K562 (cell line): Measurements from ENCODE around the gene AGTR1. TPM values are rescaled to one million over a fixed set of nuclear protein-coding genes. Genes with fewer than 3 reads are reported as not detected.

Experiments
- ATAC-seq: fragments of 200-7000 bp; cut with Tn5 transposase; 3 replicates; pipeline ENCODE4 v1.9.1; 2020; ENCODE audit warnings: moderate library complexity
- BruUV-seq: library from RNA; stranded (reverse); fragments of 400-500 nt; replicated peaks from 2 replicates; lab custom pipeline; 2021; lab: Mats Ljungman, UMichigan
- CTCF ChIA-PET: fragments of 300-600 bp; formaldehyde crosslinking; extraction: SDS; loops from one replicate; lab custom pipeline; 2021; ENCODE audit warnings: low intra/inter-chr PET ratio; lab: Yijun Ruan, JAX
- POLR2A ChIA-PET: fragments of 300-600, 350-650 bp; sonication (Branson Sonifier 250); formaldehyde crosslinking; extraction: SDS; loops from one replicate; lab custom pipeline; 2021; ENCODE audit warnings: antibody characterized with exemption, inconsistent platforms; lab: Yijun Ruan, JAX
- DNase-seq, 4 experiments: peaks; one replicate each; pipeline versions ENCODE4 v3.0.0 to v3.0.0-alpha.2; 2011 to 2018; ENCODE audit warnings: low spot score in 3 of 4, mixed read lengths in 3 of 4; ENCODE audit errors: extremely low read depth in 1 of 4
- FAIRE-seq: peaks from 2 replicates; lab custom pipeline; 2011; peaks lifted over from hg19 to GRCh38; lab: Jason Lieb, UNC
- H2AFZ ChIP-seq: 2 replicates; pipeline ENCODE4 v1.6.0; 2011; ENCODE audit warnings: low read depth, low read length, control low read depth, inconsistent platforms
- H3K27ac ChIP-seq: fragments of 200-600 bp; 3 replicates; pipeline ENCODE4 v1.8.0; 2011; ENCODE audit warnings: low read depth, mild to moderate bottlenecking, control low read depth, inconsistent platforms, low read length, moderate library complexity, mixed read lengths; ENCODE audit errors: extremely low read depth
- H3K27me3 ChIP-seq, 2 experiments: fragments of 300-600 bp in 1 of 2; 2 replicates in 1 of 2; 3 replicates in 1 of 2; pipeline versions ENCODE4 v1.6.0 to v1.8.0; 2011; ENCODE audit warnings: inconsistent platforms in 2 of 2, low read length in 2 of 2, mild to moderate bottlenecking in 1 of 2, mixed read lengths in 1 of 2, moderate library complexity in 1 of 2; ENCODE audit not compliant: control insufficient read depth in 2 of 2, insufficient read depth in 2 of 2
- H3K36me3 ChIP-seq: fragments of 300-600 bp; 3 replicates; pipeline ENCODE4 v1.8.0; 2011; ENCODE audit warnings: mild to moderate bottlenecking, low read length, inconsistent platforms; ENCODE audit not compliant: control insufficient read depth, insufficient read depth
- H3K4me1 ChIP-seq, 2 experiments: fragments of 200-600 bp in 1 of 2; replicated peaks in 1 of 2; 2 replicates in 1 of 2; 3 replicates in 1 of 2; pipeline versions ENCODE4 v1.5.1 to v1.8.0; 2011; ENCODE audit warnings: inconsistent platforms in 2 of 2, low read length in 2 of 2, mild to moderate bottlenecking in 1 of 2, mixed read lengths in 1 of 2, moderate library complexity in 1 of 2; ENCODE audit not compliant: control insufficient read depth in 2 of 2, insufficient read depth in 2 of 2
- H3K4me2 ChIP-seq: 2 replicates; pipeline ENCODE4 v1.6.1; 2011; ENCODE audit warnings: low read length, control low read depth, inconsistent platforms, mixed read lengths; ENCODE audit not compliant: insufficient read depth
- H3K4me3 ChIP-seq: fragments of 200-600 bp; sonication (generic), shearing (Covaris generic); 2 replicates; pipeline ENCODE4 v1.5.1; 2016; ENCODE audit warnings: control low read depth, inconsistent platforms
- H3K79me2 ChIP-seq: fragments of 200-600 bp; 3 replicates; pipeline ENCODE4 v1.8.0; 2011; ENCODE audit warnings: low read length, inconsistent platforms; ENCODE audit not compliant: control insufficient read depth, insufficient read depth
- H3K9ac ChIP-seq, 2 experiments: 2 replicates each; pipeline versions ENCODE4 v1.6.0 to v1.6.1; 2011; ENCODE audit warnings: low read depth in 2 of 2, low read length in 2 of 2, control low read depth in 1 of 2, inconsistent platforms in 1 of 2, mild to moderate bottlenecking in 1 of 2, mixed read lengths in 1 of 2; ENCODE audit not compliant: insufficient read depth in 1 of 2
- H3K9me1 ChIP-seq: one replicate; pipeline ENCODE4 v1.6.0; 2011; ENCODE audit warnings: inconsistent platforms, mild to moderate bottlenecking, low read length, moderate library complexity; ENCODE audit not compliant: control insufficient read depth, insufficient read depth
- H3K9me3 ChIP-seq: replicated peaks from 2 replicates; pipeline ENCODE4 v1.5.1; 2011; ENCODE audit warnings: low read depth, low read length, inconsistent platforms; ENCODE audit not compliant: control insufficient read depth, insufficient read depth
- H4K20me1 ChIP-seq: replicated peaks from 2 replicates; pipeline ENCODE4 v1.6.1; 2011; ENCODE audit warnings: low read length, inconsistent platforms, mixed read lengths; ENCODE audit not compliant: control insufficient read depth, insufficient read depth
- CEBPB ChIP-seq: fragments of 450-650 bp; IDR thresholded peaks from 2 replicates; pipeline ENCODE4 v1.6.1; 2016; ENCODE audit warnings: missing genetic modification characterization, missing compliant biosample characterization
- EP400 ChIP-seq: fragments of 450-650 bp; IDR thresholded peaks from 2 replicates; pipeline ENCODE4 v1.6.1; 2017; ENCODE audit warnings: antibody characterized with exemption, mild to moderate bottlenecking, moderate library complexity
- FOXP1 ChIP-seq: sonication (generic); formaldehyde crosslinking; IDR thresholded peaks from 2 replicates; pipeline ENCODE4 v1.8.0; 2022; ENCODE audit warnings: mild to moderate bottlenecking, missing genetic modification reagents
- HMGN3 ChIP-seq: IDR thresholded peaks from 2 replicates; pipeline ENCODE4 v1.6.1; 2011; ENCODE audit warnings: borderline replicate concordance, low read depth, mild to moderate bottlenecking, mixed read lengths, low read length; ENCODE audit not compliant: insufficient read length; ENCODE audit errors: extremely low read depth
- NR2F6 ChIP-seq: fragments of 450-650 bp; formaldehyde crosslinking; IDR thresholded peaks from 2 replicates; pipeline ENCODE4 v1.4.0; 2020; ENCODE audit warnings: mild to moderate bottlenecking
- NRF1 ChIP-seq, 2 experiments: fragments of 450-650 bp; IDR thresholded peaks in 1 of 2; conservative IDR thresholded peaks in 1 of 2; 2 replicates each; pipeline ENCODE4 v1.6.1; 2014; ENCODE audit warnings: mild to moderate bottlenecking in 2 of 2
- OTX1 ChIP-seq: fragments of 450-650 bp; formaldehyde crosslinking; IDR thresholded peaks from 2 replicates; pipeline ENCODE4 v1.4.0; 2022; ENCODE audit warnings: mild to moderate bottlenecking
- POLR2H ChIP-seq: IDR thresholded peaks from 2 replicates; pipeline ENCODE4 v1.6.1; 2016; ENCODE audit warnings: missing genetic modification characterization, low read depth, mild to moderate bottlenecking, control low read depth, missing compliant biosample characterization, moderate library complexity
- TBP ChIP-seq: optimal IDR thresholded peaks from 2 replicates; pipeline ENCODE3; 2011; ENCODE audit warnings: low read depth, low read length, improper control_type of control experiment
- ZBTB1 ChIP-seq: sonication (generic); formaldehyde crosslinking; IDR thresholded peaks from 2 replicates; pipeline ENCODE4 v1.8.1; 2023; ENCODE audit warnings: missing genetic modification reagents, low read depth, mild to moderate bottlenecking, borderline replicate concordance
- ZFP30 ChIP-seq: fragments of 250-450 bp; sonication (Bioruptor Pico); IDR thresholded peaks from 2 replicates; pipeline ENCODE4 v1.8.0; 2022; ENCODE audit warnings: moderate library complexity, mild to moderate bottlenecking, inconsistent platforms, borderline replicate concordance
- ZNF384 ChIP-seq: IDR thresholded peaks from 2 replicates; pipeline ENCODE4 v1.6.1; 2012; ENCODE audit warnings: low read depth, low read length, improper control_type of control experiment
- ZNF668 ChIP-seq: fragments of 250-450 bp; sonication (Bioruptor Pico); IDR thresholded peaks from 2 replicates; pipeline ENCODE4 v1.8.0; 2022; ENCODE audit warnings: mild to moderate bottlenecking, inconsistent platforms
- ZNF696 ChIP-seq: fragments of 250-450 bp; sonication (Bioruptor Pico); conservative IDR thresholded peaks from 2 replicates; pipeline ENCODE4 v1.4.0; 2020; ENCODE audit warnings: mild to moderate bottlenecking, moderate library complexity
- WGBS: fragments of 100-300 bp; shearing (Covaris generic); methylation state at CpG from one replicate; pipeline ENCODE4 v1.1.6; 2016; ENCODE audit warnings: low coverage, mixed read lengths; ENCODE audit not compliant: insufficient coverage; ENCODE audit errors: missing lambda C conversion rate; 5-methylcytosine and 5-hydroxymethylcytosine counted together
- in situ Hi-C: fragments of 300-500 bp; cut with MboI; formaldehyde crosslinking; loops from 4 replicates; pipeline ENCODE4 v1.15.0; 2018; ENCODE audit warnings: inconsistent platforms, mixed read lengths
- intact Hi-C: fragments of 100-400 bp; cut with micrococcal nuclease; formaldehyde crosslinking; loops from 2 replicates; pipeline ENCODE4 v1.14.2; 2022
- polyA plus RNA-seq, 8 experiments: library from polyadenylated mRNA; depleted of rRNA in 4 of 8; stranded (reverse) in 5 of 8; unstranded in 3 of 8; fragments of >200 nt; fragmentation: Nextera tagmentation in 2 of 8; fragmentation: Illumina TruSeq in 1 of 8; extraction: Ambion mirVana in 2 of 8; extraction: Trizol in 1 of 8; gene quantifications; 2 replicates each; pipeline versions ENCODE4 v1.2.1 to v1.2.3, GENCODE V29; 2011 to 2014; ENCODE audit warnings: inconsistent platforms in 1 of 8, missing spikeins in 1 of 8
- total RNA-seq, 7 experiments: library from RNA; depleted of rRNA in 6 of 7; stranded (reverse); fragments of >200 nt in 6 of 7; fragmentation: Illumina TruSeq in 2 of 7; extraction: Trizol in 2 of 7; gene quantifications; 2 replicates each; pipeline versions ENCODE4 v1.2.1 to v1.2.3, GENCODE V29; 2011 to 2021; ENCODE audit warnings: low replicate concordance in 1 of 7
- TF ChIP-seq, protein P1 (sequence below): fragments of 250-450 bp; sonication (Bioruptor Pico); IDR thresholded peaks from 2 replicates; pipeline ENCODE4 v1.8.0; 2021; ENCODE audit warnings: borderline replicate concordance, mild to moderate bottlenecking, moderate library complexity; ENCODE audit not compliant: poor library complexity, severe bottlenecking
- TF ChIP-seq, protein P2 (sequence below), 3 experiments: fragments of 200-800 bp in 1 of 3; fragments of 250-450 bp in 1 of 3; fragments of 450-650 bp in 1 of 3; sonication (Bioruptor Pico) in 1 of 3; sonication (Bioruptor generic) in 1 of 3; formaldehyde crosslinking in 1 of 3; IDR thresholded peaks; 2 replicates each; pipeline versions ENCODE4 v1.6.1 to v1.8.0; 2016 to 2022; ENCODE audit warnings: mild to moderate bottlenecking in 2 of 3, missing genetic modification characterization in 2 of 3, missing compliant biosample characterization in 1 of 3, moderate library complexity in 1 of 3
- TF ChIP-seq, protein P3 (sequence below): sonication (generic); IDR thresholded peaks from 2 replicates; pipeline ENCODE4 v1.6.1; 2016
- TF ChIP-seq, protein P4 (sequence below): fragments of 450-650 bp; IDR thresholded peaks from 2 replicates; pipeline ENCODE4 v1.6.1; 2016

AGTR1 gene
- total and polyA plus RNA-seq, 9 of the 15 experiments (the other 6 are each of a cell fraction or from before 2014, with no cell fraction given): not detected

DNA sequence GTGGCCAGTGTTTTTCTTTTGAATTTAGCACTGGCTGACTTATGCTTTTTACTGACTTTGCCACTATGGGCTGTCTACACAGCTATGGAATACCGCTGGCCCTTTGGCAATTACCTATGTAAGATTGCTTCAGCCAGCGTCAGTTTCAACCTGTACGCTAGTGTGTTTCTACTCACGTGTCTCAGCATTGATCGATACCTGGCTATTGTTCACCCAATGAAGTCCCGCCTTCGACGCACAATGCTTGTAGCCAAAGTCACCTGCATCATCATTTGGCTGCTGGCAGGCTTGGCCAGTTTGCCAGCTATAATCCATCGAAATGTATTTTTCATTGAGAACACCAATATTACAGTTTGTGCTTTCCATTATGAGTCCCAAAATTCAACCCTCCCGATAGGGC, 43.5 kb downstream of the AGTR1 start:
- FAIRE-seq (no peak), ATAC-seq (no peak), DNase-seq (no peak)
- ChIA-PET CTCF (no interaction called here), POLR2A (no interaction called here)
- H3K27me3 ChIP-seq: no peaks in the 10 kb centered on the region
- H3K4me3 ChIP-seq: no peak overlapping the region
- H3K4me2 ChIP-seq: no peak overlapping the region
- H3K36me3 ChIP-seq: no peaks in the 10 kb centered on the region
- in situ Hi-C loops: no loop called here
- no peak overlapping the region for H3K9ac ChIP-seq
- H3K9me3 ChIP-seq: no peaks in the 10 kb centered on the region
- H3K27ac ChIP-seq: no peak overlapping the region
- H3K79me2 ChIP-seq: no peaks in the 10 kb centered on the region
- 2% methylated on average over 10 of the region's 10 CpGs for WGBS
- no peaks in the 10 kb centered on the region for H3K9me1 ChIP-seq
- BruUV-seq: no TSS peak
- H3K4me1 ChIP-seq: no peaks in the 10 kb centered on the region
- H4K20me1 ChIP-seq: no peaks in the 10 kb centered on the region
- no peak overlapping the region for H2AFZ ChIP-seq
- intact Hi-C loops: no loop called here
- TF ChIP-seq FOXP1 (no peak), ZFP30 (CRISPR knock-in tag) (no peak), NRF1 (conservative IDR thresholded peaks at IDR 0.05 in 1 of 2, IDR thresholded peaks at IDR 0.05 in 1 of 2) (no peak), ZBTB1 (CRISPR knock-in tag) (no peak), NR2F6 (no peak), ZNF696 (no peak), POLR2H (tag) (no peak), EP400 (no peak), CEBPB (tag) (no peak), HMGN3 (no peak), OTX1 (no peak), TBP (no peak), ZNF668 (no peak), ZNF384 (no peak)
- TF ChIP-seq, protein P1, sequence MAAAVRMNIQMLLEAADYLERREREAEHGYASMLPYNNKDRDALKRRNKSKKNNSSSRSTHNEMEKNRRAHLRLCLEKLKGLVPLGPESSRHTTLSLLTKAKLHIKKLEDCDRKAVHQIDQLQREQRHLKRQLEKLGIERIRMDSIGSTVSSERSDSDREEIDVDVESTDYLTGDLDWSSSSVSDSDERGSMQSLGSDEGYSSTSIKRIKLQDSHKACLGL (CRISPR knock-in tag): no peak
- TF ChIP-seq, protein P2, sequence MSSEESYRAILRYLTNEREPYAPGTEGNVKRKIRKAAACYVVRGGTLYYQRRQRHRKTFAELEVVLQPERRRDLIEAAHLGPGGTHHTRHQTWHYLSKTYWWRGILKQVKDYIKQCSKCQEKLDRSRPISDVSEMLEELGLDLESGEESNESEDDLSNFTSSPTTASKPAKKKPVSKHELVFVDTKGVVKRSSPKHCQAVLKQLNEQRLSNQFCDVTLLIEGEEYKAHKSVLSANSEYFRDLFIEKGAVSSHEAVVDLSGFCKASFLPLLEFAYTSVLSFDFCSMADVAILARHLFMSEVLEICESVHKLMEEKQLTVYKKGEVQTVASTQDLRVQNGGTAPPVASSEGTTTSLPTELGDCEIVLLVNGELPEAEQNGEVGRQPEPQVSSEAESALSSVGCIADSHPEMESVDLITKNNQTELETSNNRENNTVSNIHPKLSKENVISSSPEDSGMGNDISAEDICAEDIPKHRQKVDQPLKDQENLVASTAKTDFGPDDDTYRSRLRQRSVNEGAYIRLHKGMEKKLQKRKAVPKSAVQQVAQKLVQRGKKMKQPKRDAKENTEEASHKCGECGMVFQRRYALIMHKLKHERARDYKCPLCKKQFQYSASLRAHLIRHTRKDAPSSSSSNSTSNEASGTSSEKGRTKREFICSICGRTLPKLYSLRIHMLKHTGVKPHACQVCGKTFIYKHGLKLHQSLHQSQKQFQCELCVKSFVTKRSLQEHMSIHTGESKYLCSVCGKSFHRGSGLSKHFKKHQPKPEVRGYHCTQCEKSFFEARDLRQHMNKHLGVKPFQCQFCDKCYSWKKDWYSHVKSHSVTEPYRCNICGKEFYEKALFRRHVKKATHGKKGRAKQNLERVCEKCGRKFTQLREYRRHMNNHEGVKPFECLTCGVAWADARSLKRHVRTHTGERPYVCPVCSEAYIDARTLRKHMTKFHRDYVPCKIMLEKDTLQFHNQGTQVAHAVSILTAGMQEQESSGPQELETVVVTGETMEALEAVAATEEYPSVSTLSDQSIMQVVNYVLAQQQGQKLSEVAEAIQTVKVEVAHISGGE (CRISPR knock-in tag; IDR thresholded peaks at IDR 0.05): no peak
- TF ChIP-seq, protein P3, sequence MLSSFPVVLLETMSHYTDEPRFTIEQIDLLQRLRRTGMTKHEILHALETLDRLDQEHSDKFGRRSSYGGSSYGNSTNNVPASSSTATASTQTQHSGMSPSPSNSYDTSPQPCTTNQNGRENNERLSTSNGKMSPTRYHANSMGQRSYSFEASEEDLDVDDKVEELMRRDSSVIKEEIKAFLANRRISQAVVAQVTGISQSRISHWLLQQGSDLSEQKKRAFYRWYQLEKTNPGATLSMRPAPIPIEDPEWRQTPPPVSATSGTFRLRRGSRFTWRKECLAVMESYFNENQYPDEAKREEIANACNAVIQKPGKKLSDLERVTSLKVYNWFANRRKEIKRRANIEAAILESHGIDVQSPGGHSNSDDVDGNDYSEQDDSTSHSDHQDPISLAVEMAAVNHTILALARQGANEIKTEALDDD: no peak
- TF ChIP-seq, protein P4, sequence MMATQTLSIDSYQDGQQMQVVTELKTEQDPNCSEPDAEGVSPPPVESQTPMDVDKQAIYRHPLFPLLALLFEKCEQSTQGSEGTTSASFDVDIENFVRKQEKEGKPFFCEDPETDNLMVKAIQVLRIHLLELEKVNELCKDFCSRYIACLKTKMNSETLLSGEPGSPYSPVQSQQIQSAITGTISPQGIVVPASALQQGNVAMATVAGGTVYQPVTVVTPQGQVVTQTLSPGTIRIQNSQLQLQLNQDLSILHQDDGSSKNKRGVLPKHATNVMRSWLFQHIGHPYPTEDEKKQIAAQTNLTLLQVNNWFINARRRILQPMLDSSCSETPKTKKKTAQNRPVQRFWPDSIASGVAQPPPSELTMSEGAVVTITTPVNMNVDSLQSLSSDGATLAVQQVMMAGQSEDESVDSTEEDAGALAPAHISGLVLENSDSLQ: no peak
